NCI-H2227 (cell line): ENCODE results near the gene MEOX2.

Source experiments
- DNase-seq: peaks from one replicate; lab custom pipeline; 2025; ENCODE audit not compliant: unreplicated experiment; lab: John Stamatoyannopoulos, UW

The MEOX2 gene

DNA sequence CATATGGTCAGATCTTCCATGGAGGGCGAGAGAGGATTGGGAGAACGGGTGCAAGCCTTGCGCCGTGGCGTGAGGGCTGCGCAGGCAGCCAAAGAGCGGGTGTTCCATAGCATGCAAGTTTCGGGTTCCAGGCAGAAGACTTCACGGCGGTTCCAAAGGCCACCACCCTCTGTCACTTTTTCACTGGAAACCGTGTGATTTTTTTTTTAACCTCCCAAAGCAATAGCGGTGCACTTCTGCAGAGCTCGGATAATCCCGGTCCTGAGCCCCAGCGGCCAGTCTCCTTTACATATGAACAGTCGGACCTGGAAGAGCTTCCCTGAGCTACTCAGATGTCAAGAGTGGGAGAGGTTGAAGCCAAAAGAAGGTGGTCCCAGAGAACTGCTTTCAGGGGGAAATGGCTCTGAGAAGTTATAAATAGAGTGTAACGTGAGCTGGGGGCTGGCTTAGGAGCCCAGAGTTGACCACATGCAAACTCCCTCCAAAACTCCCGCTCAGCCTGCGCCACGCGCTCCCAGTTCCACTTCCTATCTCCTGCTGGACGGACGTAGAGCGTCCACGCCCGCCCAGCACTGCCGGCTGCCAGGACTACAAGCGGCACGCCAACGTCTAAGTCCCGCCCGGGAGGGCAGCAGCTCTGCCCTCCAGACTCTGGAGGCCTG lies at the start of gene MEOX2:
TSS of gene MEOX2 (minus strand) at position 389 of the 662 bp plus-strand sequence. CDS start at position 108, 281 bp downstream.
- DNase-seq: no peak

DNA sequence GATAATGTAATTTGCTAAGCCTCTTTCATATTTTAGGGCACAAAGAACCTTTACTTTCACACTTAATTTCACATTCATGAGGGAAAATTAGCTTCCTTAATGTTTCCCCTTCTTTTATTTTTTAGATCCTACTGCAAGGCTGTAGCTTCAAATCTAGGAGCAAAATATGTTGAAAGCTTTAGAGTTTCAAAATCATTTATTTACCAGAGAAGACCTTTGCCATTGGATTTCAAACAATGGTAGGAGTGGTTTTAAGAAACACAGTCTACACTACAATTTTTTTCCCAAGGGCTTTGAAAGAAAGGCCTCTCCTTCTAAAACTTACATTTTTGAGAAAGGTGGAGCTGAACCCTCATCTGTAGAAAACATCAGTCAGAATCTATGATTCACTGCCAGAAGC lies 43.3 kb upstream of the MEOX2 start:
- DNase-seq: no peak

DNA sequence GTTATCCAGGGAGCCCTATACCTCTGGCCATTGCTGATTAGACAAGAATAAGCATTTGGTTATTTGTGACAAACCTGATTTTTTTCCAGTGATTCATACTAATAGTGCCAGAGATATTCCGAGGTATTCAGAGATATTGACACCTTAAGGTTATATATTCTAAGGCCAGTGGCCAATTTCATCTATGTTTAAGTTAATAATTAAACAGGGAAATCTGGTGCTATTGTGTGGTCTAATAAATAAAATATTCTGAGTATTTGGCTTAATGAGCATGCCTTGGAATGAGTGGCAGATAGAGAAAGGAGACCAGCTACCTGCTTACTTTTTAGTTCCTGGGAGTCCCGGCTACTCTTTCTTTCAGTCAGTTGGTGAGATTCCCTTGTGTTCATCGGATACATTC lies 38.6 kb upstream of the MEOX2 start:
- DNase-seq: no peak

- no peak for DNase-seq
Observed at GRCh38 chr7:15723841-15724240, 37.4 kb upstream of the MEOX2 start.

DNA sequence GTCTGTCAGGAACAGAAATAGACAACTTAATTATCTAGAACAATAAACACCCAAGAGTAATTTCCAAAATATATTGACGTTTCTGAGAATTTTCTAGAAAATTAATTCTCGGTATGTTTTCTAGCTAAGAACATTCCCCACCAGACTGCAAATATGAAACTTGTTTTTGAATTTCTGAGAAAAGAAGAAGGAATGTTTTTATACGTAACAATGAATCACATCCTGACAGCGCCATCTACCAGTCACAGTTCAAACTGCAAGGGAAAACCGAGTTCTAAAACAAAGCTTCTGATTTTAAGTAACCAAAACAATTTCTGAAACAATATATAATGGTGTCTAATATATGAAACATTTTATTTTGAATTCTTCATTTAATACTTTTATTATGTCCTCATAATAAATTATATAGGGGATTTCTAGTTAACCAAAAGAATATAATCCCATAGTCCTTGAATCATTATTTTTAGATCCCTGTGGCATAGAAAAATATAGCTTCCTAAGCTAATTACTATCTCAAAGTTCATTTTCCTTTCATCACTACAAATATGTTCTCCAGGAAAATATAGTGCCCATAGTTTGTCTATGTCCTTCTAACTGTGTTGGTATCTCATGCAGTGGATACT lies 34.5 kb upstream of the MEOX2 start:
- DNase-seq: no peak

DNA sequence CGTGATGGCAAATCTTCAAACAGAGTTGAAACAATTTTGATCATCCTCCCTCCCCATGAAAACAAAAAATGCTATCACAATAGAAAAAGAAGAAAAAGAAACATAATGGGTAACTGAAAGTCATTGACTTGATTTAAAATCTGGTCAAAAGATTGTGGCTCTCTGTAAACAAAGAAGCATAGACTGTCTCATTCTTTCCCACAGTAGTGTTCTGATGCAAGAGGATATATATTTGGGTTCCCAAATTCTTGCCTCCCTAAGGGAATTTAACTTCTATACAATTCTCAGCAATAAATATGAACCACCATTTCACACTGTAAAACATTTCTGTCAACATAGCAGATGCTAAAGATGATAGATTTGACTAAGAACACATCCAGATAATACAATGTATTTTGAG lies 32.8 kb upstream of the MEOX2 start:
- DNase-seq: no peak

DNA sequence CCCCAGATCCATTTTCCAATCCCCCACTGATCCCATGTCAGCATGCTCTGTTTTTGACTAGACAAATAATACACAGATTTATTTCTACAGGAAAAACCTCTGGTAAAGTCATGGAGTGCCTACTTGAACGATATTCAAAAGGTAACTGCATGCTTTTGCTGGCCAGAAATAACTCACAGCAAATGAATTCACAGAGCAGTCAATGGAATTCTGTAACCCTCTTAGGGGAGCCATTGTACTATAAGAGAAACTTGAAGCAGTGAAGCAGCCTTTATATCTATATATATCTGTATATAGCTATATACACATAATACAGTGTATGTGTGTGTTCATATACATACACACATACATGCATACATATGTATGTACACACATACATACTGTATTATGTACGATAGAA lies 29.0 kb upstream of the MEOX2 start:
- no peak for DNase-seq

DNA sequence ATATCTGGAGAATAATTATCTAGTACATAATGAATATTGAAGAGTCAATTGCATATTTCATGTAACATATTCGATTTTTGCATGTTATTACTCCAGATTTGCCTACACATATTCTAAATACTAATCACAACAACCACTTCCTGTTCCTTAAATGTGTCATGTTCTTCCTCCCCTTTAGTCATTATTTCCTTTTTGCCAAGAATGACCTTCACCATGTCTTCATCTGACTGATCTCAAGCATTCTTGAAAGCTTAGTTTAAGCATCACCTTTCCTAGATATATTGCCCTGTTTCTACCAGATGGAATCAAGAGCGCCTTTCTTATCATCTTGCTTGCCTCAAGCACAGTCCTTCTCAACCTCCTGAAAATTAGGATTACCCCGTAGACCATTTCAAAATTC lies 23.5 kb upstream of the MEOX2 start:
- no peak for DNase-seq

GRCh38 chr7:15707570-15707969 lies 21.1 kb upstream of the MEOX2 start:
- DNase-seq: no peak

DNA sequence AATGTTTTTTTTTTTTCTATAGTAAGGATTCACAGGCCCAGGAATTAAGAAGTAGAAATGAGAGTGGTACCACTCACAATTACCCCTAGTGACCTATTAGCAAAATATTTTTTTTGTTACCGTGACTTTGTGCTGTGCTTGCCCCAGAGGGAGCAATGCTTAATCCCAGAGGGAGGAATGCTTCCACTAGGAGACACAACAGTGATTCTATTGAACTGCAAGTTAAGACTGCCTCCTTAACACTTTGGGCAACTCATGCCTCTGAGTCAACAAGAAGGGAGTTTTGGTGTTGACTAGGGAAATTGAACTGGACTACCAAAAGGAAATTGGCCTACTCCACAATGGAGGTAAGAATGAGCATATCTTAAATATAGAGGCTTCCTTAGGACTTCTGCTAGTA lies 17.2 kb upstream of the MEOX2 start:
- no peak for DNase-seq

- DNase-seq: no peak
Observed at GRCh38 chr7:15692501-15693020, 6.1 kb upstream of the MEOX2 start.

DNA sequence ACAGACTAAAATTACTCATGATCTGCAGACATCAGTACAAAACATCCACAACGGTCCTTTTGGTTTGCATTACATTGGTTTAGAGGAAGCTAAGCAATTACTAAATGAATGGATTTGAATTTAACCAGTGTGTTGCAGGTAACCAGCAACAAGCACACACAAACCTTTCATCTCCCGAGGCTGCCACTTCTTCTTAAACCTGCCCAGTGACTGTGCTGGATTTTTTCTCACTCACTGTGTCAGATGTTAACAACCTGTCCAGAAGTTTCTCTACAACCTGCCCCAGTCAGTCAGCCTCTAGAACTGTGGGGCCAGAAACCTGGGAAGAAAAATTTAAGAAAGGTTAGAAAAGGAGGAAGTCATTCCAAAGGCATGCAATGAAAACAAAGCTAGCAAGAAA lies 2.4 kb upstream of the MEOX2 start:
- DNase-seq: no peak

DNA sequence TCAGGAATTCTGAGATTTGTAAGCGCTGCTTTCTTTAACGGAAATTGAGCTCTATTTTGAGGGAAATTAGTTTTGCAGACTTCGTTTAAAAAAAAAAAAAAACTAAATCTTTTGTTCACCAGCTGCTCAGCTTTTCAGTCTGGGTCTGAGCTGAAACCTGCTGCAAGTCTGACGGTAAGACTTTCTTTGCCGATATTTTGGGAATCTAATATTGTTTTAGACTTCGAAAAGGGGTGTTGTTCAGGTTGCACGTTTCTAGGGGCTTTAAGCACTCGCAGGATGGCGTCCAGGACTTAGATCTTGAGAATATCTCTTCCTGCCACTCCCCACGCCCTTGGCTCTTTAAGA lies 1.8 kb upstream of the MEOX2 start:
- no peak for DNase-seq

DNA sequence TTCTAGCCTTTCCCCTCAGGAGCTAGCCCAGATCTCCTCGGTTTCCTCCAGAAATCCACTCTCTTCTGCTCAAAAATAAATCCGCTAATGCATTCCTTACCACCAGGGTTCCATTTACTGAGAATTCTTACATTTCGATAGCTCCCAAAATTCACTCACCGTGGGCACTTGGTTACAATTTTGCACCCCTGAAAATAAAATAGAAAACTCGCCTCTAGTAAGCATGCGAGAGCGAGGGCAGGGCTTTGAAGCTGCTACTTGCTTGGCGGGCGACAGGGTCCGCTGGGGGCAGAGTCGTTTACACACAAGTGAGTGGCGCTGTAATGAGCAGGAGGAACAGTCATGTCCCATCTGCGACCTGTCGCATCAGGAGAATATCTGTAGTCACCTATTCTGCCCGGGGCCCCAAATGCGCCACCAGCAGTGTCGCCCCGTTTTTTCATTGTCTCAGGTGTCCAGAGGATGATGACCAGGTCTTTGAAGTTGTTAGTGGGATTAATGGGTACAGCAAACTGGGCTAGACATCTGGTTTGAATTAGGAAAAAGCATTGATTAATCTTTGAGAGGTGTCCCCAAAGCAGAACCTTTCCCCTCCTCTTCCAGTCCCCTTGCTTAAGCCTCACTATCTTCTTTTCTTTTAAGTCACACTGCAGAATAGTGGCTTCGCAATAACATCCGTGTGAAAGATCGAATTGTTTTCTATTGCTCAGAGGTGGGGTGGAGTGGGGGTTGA lies 1.2 kb upstream of the MEOX2 start:
- no peak for DNase-seq

- no peak for DNase-seq
Observed at GRCh38 chr7:15686957-15687545, 568 bp upstream of the MEOX2 start.

GRCh38 chr7:15685358-15686294 lies 857 bp downstream of the MEOX2 start:
- no peak for DNase-seq

- DNase-seq: no peak
Observed at GRCh38 chr7:15684871-15685270, 1.6 kb downstream of the MEOX2 start.

DNA sequence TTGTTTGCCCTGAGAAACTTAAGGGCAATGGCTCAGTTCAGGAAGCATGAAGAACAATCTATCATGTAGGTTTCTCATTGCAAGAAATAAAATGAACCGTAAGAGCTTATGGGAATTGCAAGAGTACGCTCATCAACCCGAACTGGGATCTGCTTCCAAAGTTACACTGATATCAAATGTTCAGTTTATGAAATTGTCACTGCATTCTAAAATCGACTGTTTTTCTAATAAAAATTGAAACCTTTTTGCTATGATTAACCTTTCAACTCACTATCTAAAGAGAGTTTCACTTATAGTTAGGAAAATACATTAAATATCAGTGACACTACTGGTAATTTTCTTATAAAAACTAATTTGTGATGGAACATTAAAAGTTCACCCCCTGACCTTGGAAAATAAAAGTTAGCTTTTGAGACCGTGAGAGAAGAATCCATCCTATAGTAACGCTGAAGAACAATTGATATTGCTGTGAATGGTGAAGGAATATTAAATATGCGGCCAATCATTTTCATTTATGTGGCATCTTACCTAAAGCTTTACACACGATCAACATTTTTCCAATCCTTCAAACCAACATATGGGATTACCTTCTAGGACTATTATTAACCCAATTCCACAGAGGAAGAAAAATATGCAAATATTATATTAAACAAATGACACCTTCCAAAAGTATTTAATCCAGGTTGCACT lies 2.2 kb downstream of the MEOX2 start:
- no peak for DNase-seq

GRCh38 chr7:15682751-15683245 lies 3.7 kb downstream of the MEOX2 start:
- DNase-seq: no peak

DNA sequence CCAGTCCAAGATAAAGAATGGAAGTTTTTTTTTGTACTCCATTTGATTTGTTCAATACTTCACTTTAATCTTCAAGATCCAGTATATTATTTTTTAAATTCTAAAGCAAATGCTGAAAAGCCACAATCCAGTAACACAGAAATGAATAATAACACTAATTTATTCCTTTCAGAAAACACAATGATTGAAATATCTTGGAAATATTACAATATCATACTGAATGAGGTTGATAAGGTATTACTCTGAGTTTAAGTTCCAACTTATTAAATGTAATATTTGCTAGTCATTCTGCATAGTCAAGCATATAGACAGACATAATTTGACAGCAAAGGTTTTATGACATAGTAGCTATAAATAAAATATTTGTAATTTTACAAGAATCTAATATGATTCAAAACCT lies 4.4 kb downstream of the MEOX2 start:
- DNase-seq: no peak
